HEK293 (cell line): ENCODE results near the gene ZFP62.
A peak's percentile ranks its signal among the peaks of the same experiment; 100 is the strongest.

Experiments used
- GFI1B ChIP-seq: fragments of 450-650 bp; formaldehyde crosslinking; IDR thresholded peaks from 2 replicates; pipeline ENCODE4 v1.5.1; 2016; ENCODE audit warnings: missing biosample characterization, missing genetic modification characterization
- KLF10 ChIP-seq: fragments of 450-650 bp; IDR thresholded peaks from 2 replicates; pipeline ENCODE4 v1.5.1; 2018; ENCODE audit warnings: missing biosample characterization, mild to moderate bottlenecking, missing genetic modification characterization
- KLF8 ChIP-seq: fragments of 450-650 bp; formaldehyde crosslinking; IDR thresholded peaks from 2 replicates; pipeline ENCODE4 v1.5.1; 2016; ENCODE audit warnings: missing biosample characterization, missing genetic modification characterization
- KLF9 ChIP-seq: fragments of 450-650 bp; formaldehyde crosslinking; IDR thresholded peaks from 2 replicates; pipeline ENCODE4 v1.5.1; 2016; ENCODE audit warnings: missing biosample characterization, missing genetic modification characterization, low read depth
- OSR2 ChIP-seq: fragments of 450-650 bp; formaldehyde crosslinking; IDR thresholded peaks from 2 replicates; pipeline ENCODE4 v1.5.1; 2016; ENCODE audit warnings: missing biosample characterization, missing genetic modification characterization
- SP7 ChIP-seq: fragments of 450-650 bp; formaldehyde crosslinking; IDR thresholded peaks from 2 replicates; pipeline ENCODE4 v1.5.1; 2016; ENCODE audit warnings: missing biosample characterization, missing genetic modification characterization
- WT1 ChIP-seq: fragments of 450-650 bp; formaldehyde crosslinking; IDR thresholded peaks from 2 replicates; pipeline ENCODE4 v1.5.1; 2016; ENCODE audit warnings: missing biosample characterization, missing genetic modification characterization
- YY2 ChIP-seq: fragments of 450-650 bp; formaldehyde crosslinking; IDR thresholded peaks from 2 replicates; pipeline ENCODE4 v1.5.1; 2016; ENCODE audit warnings: missing biosample characterization, missing genetic modification characterization
- ZBTB17 ChIP-seq: fragments of 450-650 bp; formaldehyde crosslinking; IDR thresholded peaks from 2 replicates; pipeline ENCODE4 v1.5.1; 2016; ENCODE audit warnings: missing biosample characterization, missing genetic modification characterization
- ZBTB8A ChIP-seq: fragments of 450-650 bp; formaldehyde crosslinking; IDR thresholded peaks from 2 replicates; pipeline ENCODE4 v1.5.1; 2016; ENCODE audit warnings: missing biosample characterization, missing genetic modification characterization
- ZFP69B ChIP-seq: fragments of 450-650 bp; formaldehyde crosslinking; IDR thresholded peaks from 2 replicates; pipeline ENCODE4 v1.5.1; 2016; ENCODE audit warnings: missing biosample characterization, missing genetic modification characterization
- ZIC2 ChIP-seq: fragments of 450-650 bp; formaldehyde crosslinking; IDR thresholded peaks from 2 replicates; pipeline ENCODE4 v1.5.1; 2016; ENCODE audit warnings: missing biosample characterization, missing genetic modification characterization
- ZNF146 ChIP-seq: fragments of 450-650 bp; formaldehyde crosslinking; IDR thresholded peaks from 2 replicates; pipeline ENCODE4 v1.5.1; 2016; ENCODE audit warnings: missing biosample characterization, missing genetic modification characterization
- ZNF169 ChIP-seq: fragments of 450-650 bp; formaldehyde crosslinking; IDR thresholded peaks from 2 replicates; pipeline ENCODE4 v1.5.1; 2016; ENCODE audit warnings: missing biosample characterization, missing genetic modification characterization
- ZNF174 ChIP-seq: fragments of 450-650 bp; formaldehyde crosslinking; IDR thresholded peaks from 2 replicates; pipeline ENCODE4 v1.5.0; 2017; ENCODE audit warnings: missing biosample characterization, mild to moderate bottlenecking, missing genetic modification characterization
- ZNF416 ChIP-seq: fragments of 450-650 bp; formaldehyde crosslinking; IDR thresholded peaks from 2 replicates; pipeline ENCODE4 v1.5.1; 2016; ENCODE audit warnings: missing biosample characterization, missing genetic modification characterization
- ZNF423 ChIP-seq: fragments of 450-650 bp; formaldehyde crosslinking; IDR thresholded peaks from 2 replicates; pipeline ENCODE4 v1.5.1; 2016; ENCODE audit warnings: missing biosample characterization, missing genetic modification characterization
- ZNF558 ChIP-seq: fragments of 450-650 bp; formaldehyde crosslinking; IDR thresholded peaks from 2 replicates; pipeline ENCODE4 v1.5.1; 2016; ENCODE audit warnings: missing biosample characterization, missing genetic modification characterization
- ZNF626 ChIP-seq: fragments of 450-650 bp; sonication (Bioruptor Pico); formaldehyde crosslinking; IDR thresholded peaks from 2 replicates; pipeline ENCODE4 v1.5.1; 2018; ENCODE audit warnings: missing biosample characterization, missing genetic modification characterization, inconsistent platforms
- ZNF677 ChIP-seq: fragments of 450-650 bp; IDR thresholded peaks from 2 replicates; pipeline ENCODE4 v1.5.0; 2018; ENCODE audit warnings: missing biosample characterization, mild to moderate bottlenecking, missing genetic modification characterization, moderate library complexity
- ZNF747 ChIP-seq: fragments of 450-650 bp; formaldehyde crosslinking; IDR thresholded peaks from 2 replicates; pipeline ENCODE4 v1.5.1; 2016; ENCODE audit warnings: missing biosample characterization, missing genetic modification characterization
- ZNF768 ChIP-seq: fragments of 450-650 bp; formaldehyde crosslinking; IDR thresholded peaks from 2 replicates; pipeline ENCODE4 v1.5.1; 2018; ENCODE audit warnings: missing biosample characterization, mild to moderate bottlenecking, missing genetic modification characterization
- ZNF792 ChIP-seq: fragments of 450-650 bp; formaldehyde crosslinking; IDR thresholded peaks from 2 replicates; pipeline ENCODE4 v1.5.1; 2016; ENCODE audit warnings: missing biosample characterization, missing genetic modification characterization
- ZNF830 ChIP-seq: fragments of 450-650 bp; IDR thresholded peaks from 2 replicates; pipeline ENCODE4 v1.5.0; 2018; ENCODE audit warnings: missing biosample characterization, missing genetic modification characterization, low read depth, mild to moderate bottlenecking, moderate library complexity
- ZSCAN30 ChIP-seq: fragments of 450-650 bp; IDR thresholded peaks from 2 replicates; pipeline ENCODE4 v1.5.1; 2018; ENCODE audit warnings: missing biosample characterization, mild to moderate bottlenecking, missing genetic modification characterization, moderate library complexity
- TF ChIP-seq, protein P1 (sequence below): fragments of 450-650 bp; formaldehyde crosslinking; IDR thresholded peaks from 2 replicates; pipeline ENCODE4 v1.5.1; 2016; ENCODE audit warnings: missing biosample characterization, missing genetic modification characterization
- TF ChIP-seq, protein P2 (sequence below): fragments of 450-650 bp; formaldehyde crosslinking; IDR thresholded peaks from 2 replicates; pipeline ENCODE4 v1.5.1; 2016; ENCODE audit warnings: missing biosample characterization, missing genetic modification characterization
- TF ChIP-seq, protein P3 (sequence below): fragments of 450-650 bp; formaldehyde crosslinking; IDR thresholded peaks from 2 replicates; pipeline ENCODE4 v1.5.1; 2016; ENCODE audit warnings: missing biosample characterization, missing genetic modification characterization
- TF ChIP-seq, protein P4 (sequence below): fragments of 450-650 bp; formaldehyde crosslinking; IDR thresholded peaks from 2 replicates; pipeline ENCODE4 v1.5.1; 2017; ENCODE audit warnings: missing biosample characterization, missing genetic modification characterization
- TF ChIP-seq, protein P5 (sequence below): fragments of 450-650 bp; IDR thresholded peaks from 2 replicates; pipeline ENCODE4 v1.5.1; 2018; ENCODE audit warnings: missing biosample characterization, mild to moderate bottlenecking, missing genetic modification characterization
- TF ChIP-seq, protein P6 (sequence below): fragments of 450-650 bp; formaldehyde crosslinking; IDR thresholded peaks from 2 replicates; pipeline ENCODE4 v1.5.1; 2016; ENCODE audit warnings: missing biosample characterization, missing genetic modification characterization

ZFP62 gene

DNA sequence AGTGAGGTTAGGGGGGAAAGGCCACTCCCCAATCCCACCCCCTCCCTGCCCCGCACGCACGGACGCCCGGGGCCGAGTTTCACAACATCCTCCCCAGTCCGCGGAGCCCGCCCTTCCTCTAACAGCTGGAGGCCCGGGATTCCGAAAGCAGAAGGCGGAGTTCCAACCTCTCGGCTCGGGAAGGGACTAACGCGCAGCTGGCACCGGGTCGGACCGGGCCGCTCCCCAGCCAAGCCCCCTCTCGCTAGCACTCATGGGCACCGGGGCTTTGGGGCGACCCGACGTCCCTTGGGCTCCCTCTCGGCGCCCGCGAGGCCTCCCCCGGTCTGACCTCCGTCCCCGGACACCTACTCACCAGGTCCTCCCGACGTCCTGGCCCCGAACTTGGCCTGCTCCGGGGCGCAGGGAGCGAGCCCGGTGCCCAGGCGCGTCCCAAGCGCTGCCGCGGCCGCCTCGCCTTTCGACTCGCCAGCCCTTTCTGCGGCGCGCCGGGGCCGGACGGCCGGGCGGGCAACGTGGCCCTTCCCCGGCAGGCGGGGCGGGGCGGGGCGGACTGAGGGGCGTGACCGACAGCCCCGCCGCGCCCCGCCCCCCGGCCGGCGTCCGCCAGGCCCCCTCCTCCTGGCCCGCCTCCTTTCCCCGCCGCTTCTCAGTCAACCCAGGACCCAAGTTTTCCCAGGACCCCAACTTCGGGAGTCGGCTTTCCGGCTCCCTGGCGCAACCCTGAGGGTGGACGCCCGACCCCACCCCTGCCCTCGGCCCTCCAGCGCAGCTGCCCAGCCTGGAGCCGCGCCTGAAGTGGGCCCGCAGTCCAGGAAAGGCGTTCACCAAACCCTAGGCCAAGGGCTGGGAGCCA is 58.5 kb downstream of the ZFP62 start, which contains the start of gene MGAT1 (continued):
- TF ChIP-seq ZNF626 (tag by site-specific recombination) (no peak), ZBTB17 (tag by site-specific recombination) (no peak), ZNF169 (no peak), YY2 (tag by site-specific recombination) (no peak), ZFP69B (tag by site-specific recombination) (no peak), SP7 (tag by site-specific recombination) (peak; percentile 66), KLF10 (tag by site-specific recombination) (peak; percentile 82), GFI1B (tag by site-specific recombination) (no peak), ZNF747 (tag by site-specific recombination) (no peak), ZNF174 (tag by site-specific recombination) (no peak), KLF8 (tag by site-specific recombination) (peak; percentile 88), ZIC2 (peak; percentile 54), ZNF677 (no peak), ZNF146 (tag by site-specific recombination) (no peak), ZNF423 (tag by site-specific recombination) (0 out of 2 replicates have a peak, but pooled peaks have one; percentile 29), ZBTB8A (tag by site-specific recombination) (peak; percentile 96), ZNF416 (tag by site-specific recombination) (no peak), ZSCAN30 (tag by site-specific recombination) (peak; percentile 54), ZNF830 (tag by site-specific recombination) (no peak), ZNF792 (tag by site-specific recombination) (no peak), OSR2 (tag by site-specific recombination) (no peak), ZNF558 (tag by site-specific recombination) (no peak), KLF9 (peak; percentile 58), ZNF768 (tag by site-specific recombination) (no peak), WT1 (peak; percentile 64; the same call in 1 of the 2 replicates)
- TF ChIP-seq, protein P1, sequence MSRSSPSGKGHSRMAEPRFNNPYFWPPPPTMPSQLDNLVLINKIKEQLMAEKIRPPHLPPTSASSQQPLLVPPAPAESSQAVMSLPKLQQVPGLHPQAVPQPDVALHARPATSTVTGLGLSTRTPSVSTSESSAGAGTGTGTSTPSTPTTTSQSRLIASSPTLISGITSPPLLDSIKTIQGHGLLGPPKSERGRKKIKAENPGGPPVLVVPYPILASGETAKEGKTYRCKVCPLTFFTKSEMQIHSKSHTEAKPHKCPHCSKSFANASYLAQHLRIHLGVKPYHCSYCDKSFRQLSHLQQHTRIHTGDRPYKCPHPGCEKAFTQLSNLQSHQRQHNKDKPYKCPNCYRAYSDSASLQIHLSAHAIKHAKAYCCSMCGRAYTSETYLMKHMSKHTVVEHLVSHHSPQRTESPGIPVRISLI, result no peak
- TF ChIP-seq, protein P2, sequence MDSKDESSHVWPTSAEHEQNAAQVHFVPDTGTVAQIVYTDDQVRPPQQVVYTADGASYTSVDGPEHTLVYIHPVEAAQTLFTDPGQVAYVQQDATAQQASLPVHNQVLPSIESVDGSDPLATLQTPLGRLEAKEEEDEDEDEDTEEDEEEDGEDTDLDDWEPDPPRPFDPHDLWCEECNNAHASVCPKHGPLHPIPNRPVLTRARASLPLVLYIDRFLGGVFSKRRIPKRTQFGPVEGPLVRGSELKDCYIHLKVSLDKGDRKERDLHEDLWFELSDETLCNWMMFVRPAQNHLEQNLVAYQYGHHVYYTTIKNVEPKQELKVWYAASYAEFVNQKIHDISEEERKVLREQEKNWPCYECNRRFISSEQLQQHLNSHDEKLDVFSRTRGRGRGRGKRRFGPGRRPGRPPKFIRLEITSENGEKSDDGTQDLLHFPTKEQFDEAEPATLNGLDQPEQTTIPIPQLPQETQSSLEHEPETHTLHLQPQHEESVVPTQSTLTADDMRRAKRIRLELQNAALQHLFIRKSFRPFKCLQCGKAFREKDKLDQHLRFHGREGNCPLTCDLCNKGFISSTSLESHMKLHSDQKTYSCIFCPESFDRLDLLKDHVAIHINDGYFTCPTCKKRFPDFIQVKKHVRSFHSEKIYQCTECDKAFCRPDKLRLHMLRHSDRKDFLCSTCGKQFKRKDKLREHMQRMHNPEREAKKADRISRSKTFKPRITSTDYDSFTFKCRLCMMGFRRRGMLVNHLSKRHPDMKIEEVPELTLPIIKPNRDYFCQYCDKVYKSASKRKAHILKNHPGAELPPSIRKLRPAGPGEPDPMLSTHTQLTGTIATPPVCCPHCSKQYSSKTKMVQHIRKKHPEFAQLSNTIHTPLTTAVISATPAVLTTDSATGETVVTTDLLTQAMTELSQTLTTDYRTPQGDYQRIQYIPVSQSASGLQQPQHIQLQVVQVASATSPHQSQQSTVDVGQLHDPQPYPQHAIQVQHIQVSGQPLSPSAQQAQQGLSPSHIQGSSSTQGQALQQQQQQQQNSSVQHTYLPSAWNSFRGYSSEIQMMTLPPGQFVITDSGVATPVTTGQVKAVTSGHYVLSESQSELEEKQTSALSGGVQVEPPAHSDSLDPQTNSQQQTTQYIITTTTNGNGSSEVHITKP (tag by site-specific recombination), result peak; percentile 53; the same call in 1 of the 2 replicates
- TF ChIP-seq, protein P3, sequence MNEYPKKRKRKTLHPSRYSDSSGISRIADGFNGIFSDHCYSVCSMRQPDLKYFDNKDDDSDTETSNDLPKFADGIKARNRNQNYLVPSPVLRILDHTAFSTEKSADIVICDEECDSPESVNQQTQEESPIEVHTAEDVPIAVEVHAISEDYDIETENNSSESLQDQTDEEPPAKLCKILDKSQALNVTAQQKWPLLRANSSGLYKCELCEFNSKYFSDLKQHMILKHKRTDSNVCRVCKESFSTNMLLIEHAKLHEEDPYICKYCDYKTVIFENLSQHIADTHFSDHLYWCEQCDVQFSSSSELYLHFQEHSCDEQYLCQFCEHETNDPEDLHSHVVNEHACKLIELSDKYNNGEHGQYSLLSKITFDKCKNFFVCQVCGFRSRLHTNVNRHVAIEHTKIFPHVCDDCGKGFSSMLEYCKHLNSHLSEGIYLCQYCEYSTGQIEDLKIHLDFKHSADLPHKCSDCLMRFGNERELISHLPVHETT (tag by site-specific recombination), result no peak
- TF ChIP-seq, protein P4, sequence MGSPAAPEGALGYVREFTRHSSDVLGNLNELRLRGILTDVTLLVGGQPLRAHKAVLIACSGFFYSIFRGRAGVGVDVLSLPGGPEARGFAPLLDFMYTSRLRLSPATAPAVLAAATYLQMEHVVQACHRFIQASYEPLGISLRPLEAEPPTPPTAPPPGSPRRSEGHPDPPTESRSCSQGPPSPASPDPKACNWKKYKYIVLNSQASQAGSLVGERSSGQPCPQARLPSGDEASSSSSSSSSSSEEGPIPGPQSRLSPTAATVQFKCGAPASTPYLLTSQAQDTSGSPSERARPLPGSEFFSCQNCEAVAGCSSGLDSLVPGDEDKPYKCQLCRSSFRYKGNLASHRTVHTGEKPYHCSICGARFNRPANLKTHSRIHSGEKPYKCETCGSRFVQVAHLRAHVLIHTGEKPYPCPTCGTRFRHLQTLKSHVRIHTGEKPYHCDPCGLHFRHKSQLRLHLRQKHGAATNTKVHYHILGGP (tag by site-specific recombination), result no peak
- TF ChIP-seq, protein P5, sequence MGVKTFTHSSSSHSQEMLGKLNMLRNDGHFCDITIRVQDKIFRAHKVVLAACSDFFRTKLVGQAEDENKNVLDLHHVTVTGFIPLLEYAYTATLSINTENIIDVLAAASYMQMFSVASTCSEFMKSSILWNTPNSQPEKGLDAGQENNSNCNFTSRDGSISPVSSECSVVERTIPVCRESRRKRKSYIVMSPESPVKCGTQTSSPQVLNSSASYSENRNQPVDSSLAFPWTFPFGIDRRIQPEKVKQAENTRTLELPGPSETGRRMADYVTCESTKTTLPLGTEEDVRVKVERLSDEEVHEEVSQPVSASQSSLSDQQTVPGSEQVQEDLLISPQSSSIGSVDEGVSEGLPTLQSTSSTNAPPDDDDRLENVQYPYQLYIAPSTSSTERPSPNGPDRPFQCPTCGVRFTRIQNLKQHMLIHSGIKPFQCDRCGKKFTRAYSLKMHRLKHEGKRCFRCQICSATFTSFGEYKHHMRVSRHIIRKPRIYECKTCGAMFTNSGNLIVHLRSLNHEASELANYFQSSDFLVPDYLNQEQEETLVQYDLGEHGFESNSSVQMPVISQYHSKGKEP (tag by site-specific recombination), result no peak
- TF ChIP-seq, protein P6, sequence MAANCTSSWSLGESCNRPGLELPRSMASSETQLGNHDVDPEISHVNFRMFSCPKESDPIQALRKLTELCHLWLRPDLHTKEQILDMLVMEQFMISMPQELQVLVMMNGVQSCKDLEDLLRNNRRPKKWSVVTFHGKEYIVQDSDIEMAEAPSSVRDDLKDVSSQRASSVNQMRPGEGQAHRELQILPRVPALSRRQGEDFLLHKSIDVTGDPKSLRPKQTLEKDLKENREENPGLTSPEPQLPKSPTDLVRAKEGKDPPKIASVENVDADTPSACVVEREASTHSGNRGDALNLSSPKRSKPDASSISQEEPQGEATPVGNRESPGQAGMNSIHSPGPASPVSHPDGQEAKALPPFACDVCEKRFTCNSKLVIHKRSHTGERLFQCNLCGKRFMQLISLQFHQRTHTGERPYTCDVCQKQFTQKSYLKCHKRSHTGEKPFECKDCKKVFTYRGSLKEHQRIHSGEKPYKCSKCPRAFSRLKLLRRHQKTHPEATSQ, result peak; percentile 72; the same call in 1 of the 2 replicates
